ENCODE data around the gene SERINC5.

GRCh38 chr5:80184235-80185023 is 71.4 kb downstream of the SERINC5 start:
- no peak for TF ChIP-seq GLIS3 (CRISPR knock-in tag; IDR thresholded peaks at IDR 0.05)
- no peak for TF ChIP-seq CREB5 (CRISPR knock-in tag; IDR thresholded peaks at IDR 0.05; ENCODE audit: low read depth)
- TF ChIP-seq ZFP30 (CRISPR knock-in tag; IDR thresholded peaks at IDR 0.05) = no peak
- TF ChIP-seq RARB (CRISPR knock-in tag; IDR thresholded peaks at IDR 0.05) = no peak
- no peak for TF ChIP-seq BACH2 (CRISPR knock-in tag; IDR thresholded peaks at IDR 0.05; ENCODE audit: borderline replicate concordance)
- TF ChIP-seq TCF4 (CRISPR knock-in tag; IDR thresholded peaks at IDR 0.05; ENCODE audit: borderline replicate concordance) = no peak
- no peak for TF ChIP-seq PATZ1 (CRISPR knock-in tag; IDR thresholded peaks at IDR 0.05; ENCODE audit: borderline replicate concordance)

All from SK-N-SH treated with all-trans-retinoic acid at 6 μM for 48 hours (cell line).